WTC11 (cell line): ENCODE results near the gene ANTXRL.

ENCODE experiments used
- ETV6 ChIP-seq: sonication (generic); formaldehyde crosslinking; IDR thresholded peaks from 2 replicates; pipeline ENCODE4 v1.8.1; 2022; ENCODE audit warnings: mild to moderate bottlenecking, missing genetic modification reagents
- TF ChIP-seq, protein P1 (sequence below): fragments of 200-600 bp; IDR thresholded peaks from 2 replicates; pipeline ENCODE4 v1.8.0; 2022; ENCODE audit warnings: antibody characterized with exemption

DNA sequence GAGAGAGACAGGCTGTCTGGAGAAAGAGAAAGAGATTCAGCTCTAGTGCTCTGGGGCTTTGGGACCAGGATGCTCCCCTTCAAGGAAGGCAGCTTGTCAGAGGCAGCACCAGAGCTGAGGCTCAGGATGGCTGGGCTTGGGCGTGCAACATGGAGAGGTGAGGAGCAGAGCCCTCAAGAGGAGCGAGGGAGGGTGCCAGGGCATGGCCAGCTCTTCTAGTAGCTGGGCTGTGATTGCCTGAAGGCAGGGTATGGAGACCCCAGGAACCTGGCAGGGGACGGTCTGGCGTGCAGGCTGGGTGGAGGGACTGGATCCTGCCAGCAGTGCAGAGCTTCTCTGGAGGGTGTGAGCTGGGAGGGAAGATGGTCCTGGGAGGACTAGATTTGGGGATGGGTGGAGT is 40.2 kb downstream of the ANTXRL start:
- TF ChIP-seq, protein P1, sequence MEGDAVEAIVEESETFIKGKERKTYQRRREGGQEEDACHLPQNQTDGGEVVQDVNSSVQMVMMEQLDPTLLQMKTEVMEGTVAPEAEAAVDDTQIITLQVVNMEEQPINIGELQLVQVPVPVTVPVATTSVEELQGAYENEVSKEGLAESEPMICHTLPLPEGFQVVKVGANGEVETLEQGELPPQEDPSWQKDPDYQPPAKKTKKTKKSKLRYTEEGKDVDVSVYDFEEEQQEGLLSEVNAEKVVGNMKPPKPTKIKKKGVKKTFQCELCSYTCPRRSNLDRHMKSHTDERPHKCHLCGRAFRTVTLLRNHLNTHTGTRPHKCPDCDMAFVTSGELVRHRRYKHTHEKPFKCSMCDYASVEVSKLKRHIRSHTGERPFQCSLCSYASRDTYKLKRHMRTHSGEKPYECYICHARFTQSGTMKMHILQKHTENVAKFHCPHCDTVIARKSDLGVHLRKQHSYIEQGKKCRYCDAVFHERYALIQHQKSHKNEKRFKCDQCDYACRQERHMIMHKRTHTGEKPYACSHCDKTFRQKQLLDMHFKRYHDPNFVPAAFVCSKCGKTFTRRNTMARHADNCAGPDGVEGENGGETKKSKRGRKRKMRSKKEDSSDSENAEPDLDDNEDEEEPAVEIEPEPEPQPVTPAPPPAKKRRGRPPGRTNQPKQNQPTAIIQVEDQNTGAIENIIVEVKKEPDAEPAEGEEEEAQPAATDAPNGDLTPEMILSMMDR = no peak
- no peak for TF ChIP-seq ETV6 (CRISPR knock-in tag)
